GM21390 (cell line): ENCODE data around the gene EFCAB11.

Experiments
- ATAC-seq: cut with Tn5 transposase; IDR thresholded peaks from one replicate; pipeline ENCODE4 v1.9.1; 2021; ENCODE audit not compliant: unreplicated experiment

EFCAB11 gene

DNA sequence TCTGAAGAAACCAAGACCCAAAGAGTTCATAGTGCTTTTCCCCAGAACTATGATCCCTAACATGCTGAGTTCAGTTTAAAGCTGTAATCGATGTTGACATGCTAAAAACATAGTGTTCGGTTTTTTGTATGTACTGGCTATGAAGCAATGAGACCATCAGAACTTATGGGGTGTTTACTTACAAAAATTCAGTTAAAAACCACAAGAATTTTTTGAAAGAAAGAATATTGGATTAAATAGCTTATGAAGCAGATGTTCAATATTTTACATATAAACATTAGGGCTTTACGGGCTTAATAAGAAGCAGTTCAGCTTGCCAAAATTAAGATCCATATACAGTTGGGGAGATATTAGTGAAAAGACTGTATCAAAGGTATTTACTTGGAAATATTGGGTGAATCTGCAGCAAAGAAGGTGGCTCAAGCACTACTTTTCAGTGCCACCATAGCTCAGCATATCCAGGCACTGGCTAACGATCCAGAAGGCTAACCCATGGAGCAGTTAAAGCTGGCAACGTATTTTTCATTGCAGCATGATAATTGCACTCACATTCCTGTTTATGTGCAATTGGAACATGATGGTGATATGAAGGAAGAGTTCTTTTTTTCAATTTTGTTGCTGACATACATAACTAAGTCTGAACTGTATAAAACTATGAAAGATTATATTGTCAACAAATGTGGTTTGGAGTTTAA lies 125.9 kb downstream of the EFCAB11 start:
- no peak for ATAC-seq

- no peak for ATAC-seq
Observed at GRCh38 chr14:89827265-89827664, 127.3 kb downstream of the EFCAB11 start.

GRCh38 chr14:89826596-89826995 lies 127.9 kb downstream of the EFCAB11 start:
- ATAC-seq = no peak

GRCh38 chr14:89823743-89824142 lies 130.8 kb downstream of the EFCAB11 start:
- no peak for ATAC-seq

- ATAC-seq = no peak
Observed at GRCh38 chr14:89814126-89814525, 140.4 kb downstream of the EFCAB11 start.

DNA sequence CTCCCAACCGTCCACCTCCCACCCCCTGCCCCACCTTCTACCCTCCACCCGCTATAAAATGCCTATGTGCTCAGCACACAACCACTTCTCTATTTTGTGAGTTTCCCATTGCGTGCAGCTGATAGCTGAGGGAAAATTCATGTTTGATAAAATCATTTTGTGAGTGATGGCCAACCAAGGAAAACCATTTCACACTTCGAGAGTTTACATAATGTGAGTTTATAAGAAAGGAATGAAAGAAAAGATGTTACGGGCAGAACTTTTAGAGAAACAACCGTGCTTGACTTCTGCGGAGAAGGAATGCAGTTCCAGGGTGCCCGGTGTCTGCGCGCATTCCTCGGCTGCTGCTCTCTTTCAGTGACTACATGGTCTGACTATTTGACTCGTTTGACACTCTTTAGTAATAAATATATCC lies 140.9 kb downstream of the EFCAB11 start:
- no peak for ATAC-seq

GRCh38 chr14:89811954-89812575 lies 142.5 kb downstream of the EFCAB11 start:
- no peak for ATAC-seq

GRCh38 chr14:89810101-89810500 lies 144.4 kb downstream of the EFCAB11 start:
- no peak for ATAC-seq

GRCh38 chr14:89807892-89808291 lies 146.6 kb downstream of the EFCAB11 start:
- no peak for ATAC-seq

DNA sequence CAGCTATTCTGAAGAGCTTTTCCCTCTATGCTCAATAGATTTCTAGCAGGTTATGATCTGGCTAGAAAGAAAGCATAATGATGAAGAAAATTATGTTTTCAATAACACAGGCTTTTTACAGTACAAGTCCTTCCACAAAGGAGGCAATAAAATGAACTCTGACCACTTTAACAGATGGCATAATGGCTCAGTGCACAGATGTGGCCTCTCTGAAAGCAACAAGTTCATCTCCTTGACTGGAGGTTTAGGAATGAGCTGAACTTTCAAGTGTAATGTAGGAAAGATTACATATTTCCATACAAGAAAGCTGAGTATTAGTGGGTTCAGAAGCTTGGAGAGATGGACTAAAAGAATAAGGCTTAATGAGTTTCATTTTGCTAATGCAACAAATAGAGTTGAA lies 147.4 kb downstream of the EFCAB11 start:
- ATAC-seq = no peak

DNA sequence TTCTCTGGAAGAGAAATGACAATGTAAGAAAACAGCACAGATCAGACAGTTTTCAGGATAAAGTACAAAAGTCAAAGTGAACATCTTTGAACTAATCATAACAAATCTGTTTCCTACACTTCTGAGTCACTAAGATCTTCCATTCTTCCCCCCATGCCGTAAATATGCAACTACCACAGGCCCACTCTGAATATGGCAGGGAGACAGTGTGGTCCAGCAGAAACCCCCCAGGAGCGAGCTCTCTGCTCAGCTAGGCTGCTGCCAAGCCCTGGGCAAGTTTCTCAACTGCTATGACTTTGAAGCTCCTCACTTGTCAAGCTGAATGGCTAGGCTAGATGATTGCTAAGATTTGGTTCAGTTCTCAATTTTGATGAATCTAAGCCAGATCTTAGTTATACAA lies 148.1 kb downstream of the EFCAB11 start:
- ATAC-seq = no peak

- ATAC-seq = no peak
Observed at GRCh38 chr14:89805501-89805900, 149.0 kb downstream of the EFCAB11 start.

GRCh38 chr14:89803542-89803941 lies 151.0 kb downstream of the EFCAB11 start:
- ATAC-seq = no peak

DNA sequence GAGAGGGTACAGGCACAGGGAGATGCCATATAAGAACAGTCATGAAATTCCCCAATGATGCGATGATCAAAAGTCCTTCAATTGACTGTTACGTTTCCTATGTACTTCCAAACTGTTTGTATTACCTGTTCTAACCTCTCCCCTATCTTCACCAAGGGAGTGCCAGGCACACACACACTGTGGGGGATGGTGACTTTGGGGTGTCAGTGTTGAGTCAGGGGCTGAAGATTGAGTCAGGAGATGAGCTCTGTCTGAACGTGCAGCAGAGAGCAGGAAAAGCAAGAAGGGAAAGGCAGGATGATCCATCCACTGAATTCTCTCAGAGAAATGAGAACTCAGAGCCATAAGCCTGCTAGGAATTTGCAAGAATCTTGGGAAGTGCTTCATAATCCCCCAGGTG lies 153.4 kb downstream of the EFCAB11 start:
- ATAC-seq = no peak

- no peak for ATAC-seq
Observed at GRCh38 chr14:89798212-89798773, 156.2 kb downstream of the EFCAB11 start.

GRCh38 chr14:89797148-89797547 lies 157.4 kb downstream of the EFCAB11 start:
- peak; percentile 64 for ATAC-seq

DNA sequence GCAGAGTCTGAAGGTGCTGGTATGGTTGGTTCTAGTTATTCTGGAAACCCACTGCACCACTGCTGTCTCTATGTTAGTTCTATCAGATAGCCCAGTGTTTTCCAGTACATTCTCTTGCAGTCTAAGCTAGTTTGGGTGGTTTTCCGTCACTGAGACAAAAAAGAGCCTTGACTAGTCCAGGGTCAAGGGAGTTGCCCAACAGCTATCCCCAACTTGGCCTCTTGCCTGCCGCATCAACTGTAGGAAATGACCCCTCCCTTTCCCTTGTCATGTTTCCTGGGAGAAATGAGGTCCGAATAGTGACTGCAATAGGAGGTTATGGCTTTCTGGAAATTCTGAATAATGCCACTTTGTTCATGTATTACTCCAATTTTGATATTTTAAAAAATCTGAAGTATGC lies 160.4 kb downstream of the EFCAB11 start:
- no peak for ATAC-seq

GRCh38 chr14:89793367-89793716 lies 161.2 kb downstream of the EFCAB11 start:
- no peak for ATAC-seq

DNA sequence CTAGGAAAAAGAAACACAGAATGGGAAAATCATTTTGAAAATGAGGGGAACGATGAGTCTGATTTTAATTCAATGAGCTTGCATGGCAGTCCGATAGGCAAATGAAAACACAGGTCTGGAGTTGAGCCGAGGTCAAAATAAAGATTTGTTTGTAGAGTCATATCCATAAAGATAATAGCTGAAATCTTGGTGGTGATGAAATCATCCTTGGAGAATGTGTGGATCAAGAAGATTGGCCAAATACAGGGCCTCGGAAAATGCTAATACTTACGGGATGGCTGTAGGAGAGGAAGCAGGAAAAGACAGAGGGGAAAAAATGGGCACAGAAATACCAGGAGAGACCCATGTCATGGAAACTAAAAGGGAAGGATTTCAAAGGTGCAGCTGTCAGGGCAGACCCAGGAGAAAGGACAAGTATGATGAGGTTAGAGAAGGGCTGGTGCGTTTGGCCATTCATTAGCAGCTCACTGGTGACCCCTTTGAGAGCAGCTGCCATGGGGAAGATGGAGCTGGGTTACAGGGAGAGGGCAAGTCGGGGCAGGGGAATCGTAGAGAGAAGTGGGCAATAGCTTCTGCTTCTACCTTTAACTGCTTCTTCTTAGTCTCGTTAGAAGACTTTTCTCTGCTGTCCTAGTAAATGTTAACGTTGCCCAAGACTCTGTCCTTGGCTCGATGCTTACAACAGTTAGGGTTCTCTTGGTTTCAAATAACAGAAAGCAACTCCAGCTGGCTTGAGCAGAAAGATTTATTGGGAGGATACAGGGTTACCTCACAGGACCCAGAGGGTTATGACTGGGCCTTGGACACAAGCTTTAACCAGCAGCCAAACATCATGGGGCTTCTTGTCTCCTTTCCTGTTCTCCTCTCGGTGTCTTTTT lies 161.8 kb downstream of the EFCAB11 start:
- no peak for ATAC-seq

DNA sequence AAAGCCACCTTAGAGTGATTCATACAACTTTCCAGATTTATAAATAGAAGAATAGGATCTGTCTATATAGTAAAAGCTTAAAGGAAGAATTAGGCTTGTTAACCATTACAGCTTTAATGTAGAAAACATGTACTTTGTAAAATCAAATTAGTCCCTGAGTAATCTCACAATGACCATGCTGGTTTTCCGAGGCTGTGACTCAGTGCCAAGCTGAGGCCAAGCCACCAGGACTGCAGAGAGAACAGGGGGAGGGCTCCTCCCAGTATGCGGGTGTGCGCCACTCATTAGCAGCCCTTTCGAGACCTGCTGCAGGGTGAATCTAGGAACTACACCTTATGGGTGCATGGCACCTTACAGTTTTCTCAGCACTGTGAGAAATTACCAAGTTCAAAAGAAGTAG lies 167.0 kb downstream of the EFCAB11 start:
- no peak for ATAC-seq

- no peak for ATAC-seq
Observed at GRCh38 chr14:89781046-89781445, 173.5 kb downstream of the EFCAB11 start.

DNA sequence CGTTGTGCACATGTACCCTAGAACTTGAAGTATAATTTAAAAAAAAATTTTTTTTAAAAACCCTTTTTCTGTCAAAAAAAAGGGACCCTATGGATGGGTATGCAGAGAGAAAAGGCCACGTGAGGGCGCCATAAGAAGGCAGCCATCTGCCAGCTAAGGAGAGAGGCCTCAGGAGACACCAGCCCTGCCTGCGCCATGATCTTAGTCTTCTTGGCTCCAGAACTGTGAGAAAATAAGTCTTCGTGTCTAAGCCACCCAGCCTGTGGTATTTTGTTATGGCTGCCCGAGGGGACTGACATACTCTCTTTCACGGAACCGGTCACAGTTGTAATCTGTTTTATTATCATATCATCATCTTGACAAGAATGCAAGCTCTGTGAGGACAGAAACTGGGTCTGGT lies 174.8 kb downstream of the EFCAB11 start:
- no peak for ATAC-seq
